ENCODE data around the gene SDHB. TPM values are rescaled to one million over a fixed set of nuclear protein-coding genes. Genes with fewer than 3 reads are reported as not detected.
A peak's percentile ranks its signal among the peaks of the same experiment; 100 is the strongest.

The SDHB gene
- total RNA-seq, 1 experiment from 2014 or later, result 243 TPM

- Histone ChIP-seq H3K27ac (no peak overlapping the region), H3K4me3 (no peak overlapping the region), H3K27me3 (no peaks in the 10 kb centered on the region), H3K4me1 (peaks cover under 1% of the 10 kb centered on the region), H3K36me3 (peaks cover 32% of the 10 kb centered on the region), H3K9me3 (replicated peaks) (no peaks in the 10 kb centered on the region)
- DNase-seq, result peak in 1 of 2 experiments; percentile 40
These were observed 69.1 kb downstream of the SDHB start for GRCh38 chr1:16984717-16985116.

GRCh38 chr1:16983649-16984048 is 70.2 kb downstream of the SDHB start:
- DNase-seq, result no peak
- no peaks in the 10 kb centered on the region for H3K9me3 ChIP-seq (replicated peaks)
- H3K36me3 ChIP-seq, result peaks cover 23% of the 10 kb centered on the region; the same call in 1 of the 2 replicates
- H3K4me1 ChIP-seq, result peaks cover 11% of the 10 kb centered on the region
- H3K4me3 ChIP-seq, result no peak overlapping the region
- no peak overlapping the region for H3K27ac ChIP-seq
- no peaks in the 10 kb centered on the region for H3K27me3 ChIP-seq

DNA sequence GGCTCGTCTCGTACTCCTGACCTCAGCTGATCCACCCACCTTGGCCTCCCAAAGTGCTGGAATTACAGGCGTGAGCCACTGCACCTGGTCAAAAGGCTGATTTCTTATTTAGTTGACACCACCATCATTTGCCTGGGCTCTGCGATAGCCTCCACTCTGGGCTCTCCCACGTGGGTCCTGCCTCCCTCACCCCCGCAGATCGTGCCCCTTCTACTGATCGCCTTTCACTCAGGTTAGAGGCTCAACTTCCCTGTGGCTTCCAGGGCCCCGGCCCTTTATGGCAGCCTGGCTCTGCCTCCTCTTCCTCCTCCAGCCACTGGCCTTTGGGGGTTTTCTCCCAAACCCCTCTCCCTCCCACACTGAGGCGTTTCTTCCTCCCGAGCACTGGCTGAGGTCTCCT is 70.9 kb downstream of the SDHB start:
- Histone ChIP-seq H3K27me3 (no peaks in the 10 kb centered on the region), H3K9me3 (replicated peaks) (no peaks in the 10 kb centered on the region), H3K36me3 (peaks cover 15% of the 10 kb centered on the region; the same call in 1 of the 2 replicates), H3K27ac (no peak overlapping the region), H3K4me3 (no peak overlapping the region), H3K4me1 (peaks cover 19% of the 10 kb centered on the region)
- no peak for DNase-seq

DNA sequence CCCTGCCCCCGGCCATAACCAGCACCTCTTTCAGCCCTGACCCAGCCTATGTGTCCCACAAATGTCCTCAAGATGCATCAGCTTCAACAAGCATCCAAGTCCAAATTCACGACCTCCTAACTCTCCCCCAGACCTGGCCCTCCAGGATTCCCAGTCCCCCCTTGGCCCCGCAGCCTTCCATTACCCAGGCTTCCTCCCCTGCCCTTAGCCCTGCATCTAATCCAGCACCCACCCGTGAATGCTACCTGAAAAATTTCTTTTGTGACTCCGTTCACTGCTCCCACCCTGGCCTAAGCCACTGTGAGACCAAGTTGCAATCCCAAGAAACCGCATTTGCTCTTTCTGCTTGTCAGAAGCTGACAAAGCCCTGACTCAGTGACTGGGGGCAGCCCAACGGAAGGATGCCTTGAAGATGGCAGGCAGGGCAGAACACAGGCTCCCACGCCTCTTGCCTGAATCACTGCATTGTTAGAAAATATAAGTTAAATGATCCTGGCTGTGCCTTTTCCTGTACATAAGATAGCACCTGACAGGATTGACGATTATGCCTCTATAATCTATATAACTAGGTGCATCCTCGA is 72.5 kb downstream of the SDHB start:
- no peak for DNase-seq

DNA sequence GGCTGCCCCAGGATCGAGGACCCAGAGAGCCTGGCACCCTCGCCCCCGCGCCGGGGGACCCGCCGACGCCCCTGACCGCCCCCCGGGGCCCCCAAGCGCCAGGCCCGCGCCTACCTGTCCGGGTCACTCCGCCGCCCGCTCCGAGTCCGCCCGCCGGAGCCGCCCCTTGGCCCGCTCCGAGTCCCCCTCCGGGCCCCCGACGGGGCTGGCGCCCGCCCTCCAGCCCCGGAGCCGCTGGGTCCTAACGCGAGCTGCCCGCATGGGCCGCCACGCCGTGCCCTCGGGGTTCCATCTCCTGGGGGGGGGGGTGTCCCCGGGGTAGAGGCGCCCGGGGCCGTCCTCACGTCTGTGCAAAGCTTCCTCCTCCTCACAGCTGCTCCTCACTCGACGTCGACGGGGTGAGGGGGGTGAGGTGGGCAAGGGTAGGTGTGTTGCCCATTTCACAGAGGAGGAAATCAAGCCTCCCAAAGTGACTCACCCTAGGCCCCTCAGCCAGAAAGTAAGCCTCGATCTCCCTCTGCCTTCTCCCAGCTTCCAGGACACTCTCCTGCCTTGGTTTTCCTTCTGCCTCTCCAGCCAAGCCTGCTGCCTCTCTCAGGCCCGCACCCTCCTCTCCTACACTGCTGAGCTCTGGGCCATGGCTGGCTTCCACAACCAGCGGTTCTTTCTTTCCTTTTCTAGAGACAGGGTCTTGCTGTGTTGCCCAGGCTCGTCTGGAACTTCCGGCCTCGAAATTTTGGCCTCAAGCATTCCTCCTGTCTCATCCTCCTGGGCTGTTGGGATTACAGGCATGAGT is 73.2 kb downstream of the SDHB start, which contains the start of gene MFAP2:
Gene MFAP2 (minus strand): TSS at position 148 of the 796 bp plus-strand sequence. CDS start 2,347 bp downstream, outside the sequence.
- H3K36me3 ChIP-seq, result peaks cover under 1% of the 10 kb centered on the region; the same call in 1 of the 2 replicates
- peak within 1 kb of the TSS; percentile 34; the same call in 1 of the 2 replicates for H3K27ac ChIP-seq
- no peaks in the 10 kb centered on the region for H3K9me3 ChIP-seq (replicated peaks)
- H3K4me1 ChIP-seq, result peaks cover 41% of the 10 kb centered on the region
- no peak for DNase-seq
- H3K4me3 ChIP-seq, result peak within 1 kb of the TSS; percentile 51
- no peaks in the 10 kb centered on the region for H3K27me3 ChIP-seq

More for the DNA sequence above, 72.5 kb downstream of the SDHB start:
- Histone ChIP-seq H3K9me3 (replicated peaks) (no peaks in the 10 kb centered on the region), H3K4me3 (no peak overlapping the region), H3K27me3 (no peaks in the 10 kb centered on the region), H3K36me3 (peaks cover 3% of the 10 kb centered on the region; the same call in 1 of the 2 replicates), H3K27ac (no peak overlapping the region), H3K4me1 (peaks cover 34% of the 10 kb centered on the region)

DNA sequence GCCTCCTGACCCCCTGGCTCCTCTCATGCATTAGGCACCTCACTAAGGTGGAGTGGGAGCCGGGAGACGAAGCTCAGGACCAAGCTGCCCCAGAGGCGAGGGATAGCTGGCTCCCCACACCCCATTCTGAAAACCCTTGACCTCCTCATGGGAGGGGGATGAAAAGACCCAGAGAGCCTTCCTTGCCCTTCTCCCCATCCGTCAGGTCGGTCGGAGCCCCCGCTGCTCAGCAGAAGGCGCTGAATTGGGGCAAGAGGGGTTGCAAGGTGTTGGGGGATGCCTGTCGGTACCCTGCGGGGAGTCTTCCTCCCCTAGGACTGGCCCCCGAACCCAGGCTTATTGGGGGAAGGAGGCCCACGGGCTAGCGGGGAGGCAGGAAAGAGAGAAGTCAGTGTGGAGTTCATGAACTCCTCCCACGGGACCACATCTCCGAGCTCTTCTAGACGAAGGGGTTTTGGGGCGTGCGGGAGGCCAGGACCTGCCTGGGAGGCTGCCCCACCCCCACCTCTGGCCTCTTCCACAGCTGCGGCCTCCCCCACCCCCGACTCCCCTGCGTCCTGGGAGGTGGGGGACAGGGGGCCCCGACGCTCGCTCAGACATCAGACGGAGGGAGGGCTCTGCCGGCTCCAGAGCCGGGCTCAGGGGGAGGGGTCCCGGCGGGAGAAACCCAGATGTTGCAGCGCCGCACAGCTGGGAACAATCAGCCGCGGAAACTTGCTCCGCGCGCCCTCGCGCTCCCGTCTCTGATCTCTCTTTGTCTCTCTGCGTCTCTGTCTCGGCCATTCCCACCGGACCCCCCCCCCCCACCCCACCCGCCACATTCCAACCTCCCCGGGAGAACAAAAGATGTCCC is 74.1 kb downstream of the SDHB start:
- Histone ChIP-seq H3K27ac (peak overlapping the region; percentile 34), H3K4me1 (peaks cover 43% of the 10 kb centered on the region)
- DNase-seq, result no peak

GRCh38 chr1:16978567-16979474 is 75.0 kb downstream of the SDHB start:
- Histone ChIP-seq H3K4me1 (peaks cover 43% of the 10 kb centered on the region), H3K27me3 (no peaks in the 10 kb centered on the region), H3K4me3 (peak overlapping the region; percentile 51), H3K27ac (peak overlapping the region; percentile 34), H3K9me3 (replicated peaks) (no peaks in the 10 kb centered on the region), H3K36me3 (no peaks in the 10 kb centered on the region)
- DNase-seq, result peak; percentile 90 to 93

More for the DNA sequence above, 74.1 kb downstream of the SDHB start:
- peak overlapping the region; percentile 51 for H3K4me3 ChIP-seq
- no peaks in the 10 kb centered on the region for H3K36me3 ChIP-seq
- H3K27me3 ChIP-seq, result no peaks in the 10 kb centered on the region
- no peaks in the 10 kb centered on the region for H3K9me3 ChIP-seq (replicated peaks)

GRCh38 chr1:16978139-16978538 is 75.7 kb downstream of the SDHB start:
- DNase-seq, result no peak

DNA sequence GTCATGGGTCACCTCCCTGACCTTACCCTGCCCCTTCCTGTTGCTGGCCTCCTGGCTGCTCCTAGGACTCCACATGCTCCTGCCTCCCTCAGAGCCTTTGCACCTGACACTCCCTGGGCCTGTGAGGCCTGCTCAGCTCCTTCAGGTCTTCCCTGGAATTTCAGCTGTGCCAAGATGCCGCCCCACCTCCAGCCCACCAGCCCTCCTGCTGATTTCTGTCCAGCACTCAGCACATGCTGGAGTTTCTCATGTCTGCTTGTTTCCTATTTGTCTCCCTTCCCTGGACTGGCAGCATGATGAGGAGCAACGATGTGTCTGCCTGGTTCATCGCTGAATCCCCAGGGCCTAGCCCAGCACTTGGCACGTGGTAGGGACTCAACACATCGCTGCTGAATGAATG is 76.5 kb downstream of the SDHB start:
- Histone ChIP-seq H3K27me3 (no peaks in the 10 kb centered on the region), H3K27ac (no peak overlapping the region), H3K4me3 (no peak overlapping the region), H3K4me1 (peaks cover 43% of the 10 kb centered on the region), H3K36me3 (no peaks in the 10 kb centered on the region), H3K9me3 (replicated peaks) (no peaks in the 10 kb centered on the region)
- no peak for DNase-seq

More at GRCh38 chr1:16978139-16978538, 75.7 kb downstream of the SDHB start:
- Histone ChIP-seq H3K4me3 (no peak overlapping the region), H3K27me3 (no peaks in the 10 kb centered on the region), H3K27ac (peak overlapping the region; percentile 34), H3K4me1 (peaks cover 43% of the 10 kb centered on the region), H3K36me3 (no peaks in the 10 kb centered on the region), H3K9me3 (replicated peaks) (no peaks in the 10 kb centered on the region)

GRCh38 chr1:16976966-16977365 is 76.9 kb downstream of the SDHB start:
- DNase-seq, result no peak
- no peak overlapping the region for H3K27ac ChIP-seq
- no peak overlapping the region for H3K4me3 ChIP-seq
- no peaks in the 10 kb centered on the region for H3K36me3 ChIP-seq
- no peaks in the 10 kb centered on the region for H3K9me3 ChIP-seq (replicated peaks)
- no peaks in the 10 kb centered on the region for H3K27me3 ChIP-seq
- H3K4me1 ChIP-seq, result peaks cover 43% of the 10 kb centered on the region

DNA sequence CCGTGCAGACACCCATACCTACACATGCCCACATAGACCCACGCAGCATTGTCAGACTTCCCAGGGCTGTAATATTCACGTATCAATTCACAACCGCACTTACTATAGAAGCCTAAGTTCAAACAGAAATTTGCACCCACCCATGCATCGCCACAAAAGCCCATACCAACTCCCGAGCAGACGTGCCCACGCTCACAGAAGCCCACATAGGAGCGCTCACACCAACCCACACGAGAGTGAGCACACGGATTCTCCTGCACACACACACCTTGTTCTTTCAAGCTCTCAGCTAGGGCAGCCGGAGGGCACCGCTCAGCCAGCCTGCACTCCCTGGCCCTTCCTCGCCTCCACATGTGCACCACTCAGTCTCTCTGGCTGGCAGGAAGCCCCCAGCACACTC is 78.0 kb downstream of the SDHB start:
- DNase-seq, result no peak
- no peaks in the 10 kb centered on the region for H3K9me3 ChIP-seq (replicated peaks)
- H3K27ac ChIP-seq, result no peak overlapping the region
- H3K36me3 ChIP-seq, result no peaks in the 10 kb centered on the region
- H3K4me1 ChIP-seq, result peaks cover 54% of the 10 kb centered on the region
- no peak overlapping the region for H3K4me3 ChIP-seq
- H3K27me3 ChIP-seq, result no peaks in the 10 kb centered on the region

DNA sequence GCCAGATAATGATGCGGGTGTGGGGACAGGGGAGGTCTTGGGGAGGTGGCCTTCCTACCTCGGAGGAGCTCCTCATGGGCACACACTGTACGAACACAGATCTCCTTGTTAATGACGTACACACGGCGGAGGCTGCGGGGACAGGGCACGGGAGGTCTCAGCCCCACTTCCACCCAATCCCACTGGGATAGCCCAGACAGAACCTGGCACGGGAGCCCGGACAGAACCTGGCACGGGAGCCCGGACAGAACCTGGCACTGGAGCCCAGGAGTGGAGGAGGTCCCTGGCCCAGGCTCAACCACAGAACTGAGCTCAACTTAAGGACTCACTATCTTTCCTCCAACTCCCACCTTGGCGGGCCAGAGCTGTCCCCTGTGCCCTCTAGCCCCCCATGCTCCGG is 78.6 kb downstream of the SDHB start:
- H3K36me3 ChIP-seq, result no peaks in the 10 kb centered on the region
- no peaks in the 10 kb centered on the region for H3K9me3 ChIP-seq (replicated peaks)
- no peaks in the 10 kb centered on the region for H3K27me3 ChIP-seq
- H3K4me1 ChIP-seq, result peaks cover 54% of the 10 kb centered on the region
- no peak overlapping the region for H3K4me3 ChIP-seq
- H3K27ac ChIP-seq, result no peak overlapping the region
- no peak for DNase-seq

GRCh38 chr1:16973215-16973614 is 80.6 kb downstream of the SDHB start:
- no peak overlapping the region for H3K4me3 ChIP-seq
- H3K36me3 ChIP-seq, result peaks cover 4% of the 10 kb centered on the region
- no peak overlapping the region for H3K27ac ChIP-seq
- H3K9me3 ChIP-seq (replicated peaks), result no peaks in the 10 kb centered on the region
- peaks cover 39% of the 10 kb centered on the region for H3K4me1 ChIP-seq
- DNase-seq, result no peak
- no peaks in the 10 kb centered on the region for H3K27me3 ChIP-seq
